GM12878 (cell line): ENCODE results near the gene OR5AR1. TPM values are rescaled to one million over a fixed set of nuclear protein-coding genes. Genes with fewer than 3 reads are reported as not detected.

ENCODE experiments used
- BRCA1 ChIP-seq: IDR thresholded peaks from 2 replicates; pipeline ENCODE4 v1.6.1; 2011; ENCODE audit warnings: low read depth, low read length, improper control_type of control experiment
- EP300 ChIP-seq, 2 experiments: fragments of 150-350 bp in 1 of 2; IDR thresholded peaks; 2 replicates each; pipeline ENCODE4 v1.6.1; 2011 to 2012; ENCODE audit warnings: low read depth in 2 of 2, low read length in 2 of 2, borderline replicate concordance in 1 of 2, improper control_type of control experiment in 1 of 2, inconsistent platforms in 1 of 2; ENCODE audit not compliant: control insufficient read depth in 1 of 2
- FOS ChIP-seq: IDR thresholded peaks from 3 replicates; pipeline ENCODE4 v1.6.1; 2011; ENCODE audit warnings: borderline replicate concordance; ENCODE audit not compliant: insufficient read length; ENCODE audit errors: extremely low read depth
- HDGF ChIP-seq: fragments of 450-650 bp; IDR thresholded peaks from 2 replicates; pipeline ENCODE4 v1.6.1; 2016; ENCODE audit warnings: antibody characterized with exemption
- IKZF1 ChIP-seq: fragments of 450-650 bp; conservative IDR thresholded peaks from 2 replicates; pipeline ENCODE4 v1.6.1; 2017; ENCODE audit warnings: antibody characterized with exemption, mild to moderate bottlenecking
- JUND ChIP-seq: IDR thresholded peaks from 2 replicates; pipeline ENCODE4 v1.6.1; 2012; ENCODE audit warnings: low read depth, mild to moderate bottlenecking, low read length, improper control_type of control experiment, moderate library complexity
- NFXL1 ChIP-seq: fragments of 450-650 bp; IDR thresholded peaks from 2 replicates; pipeline ENCODE4 v1.6.1; 2017; ENCODE audit warnings: antibody characterized with exemption, mild to moderate bottlenecking, borderline replicate concordance
- NFYA ChIP-seq: IDR thresholded peaks from 2 replicates; pipeline ENCODE4 v1.6.1; 2011; ENCODE audit warnings: low read depth, mild to moderate bottlenecking, low read length, improper control_type of control experiment, borderline replicate concordance
- PML ChIP-seq: IDR thresholded peaks from 2 replicates; pipeline ENCODE4 v1.6.1; 2012; ENCODE audit warnings: low read length, inconsistent platforms
- PRDM15 ChIP-seq: fragments of 450-650 bp; formaldehyde crosslinking; IDR thresholded peaks from 2 replicates; pipeline ENCODE4 v1.4.0; 2020; ENCODE audit warnings: mild to moderate bottlenecking, moderate library complexity
- RFX5 ChIP-seq: IDR thresholded peaks from 2 replicates; pipeline ENCODE4 v1.6.1; 2011; ENCODE audit warnings: low read depth, low read length, improper control_type of control experiment
- SREBF1 ChIP-seq: IDR thresholded peaks from 2 replicates; pipeline ENCODE4 v1.6.1; 2012; ENCODE audit warnings: mild to moderate bottlenecking, low read length
- SRF ChIP-seq, 2 experiments: IDR thresholded peaks; 2 replicates each; pipeline ENCODE4 v1.6.1; 2011; ENCODE audit warnings: low read depth in 2 of 2, low read length in 2 of 2, mild to moderate bottlenecking in 1 of 2, moderate library complexity in 1 of 2
- SUPT20H ChIP-seq: IDR thresholded peaks from 2 replicates; pipeline ENCODE4 v1.6.1; 2011; ENCODE audit warnings: low read depth, mild to moderate bottlenecking, low read length, moderate library complexity, borderline replicate concordance; ENCODE audit not compliant: control insufficient read depth
- TCF7 ChIP-seq: IDR thresholded peaks from 2 replicates; pipeline ENCODE4 v1.6.1; 2014; ENCODE audit warnings: antibody characterized with exemption, borderline replicate concordance
- ZBTB4 ChIP-seq: fragments of 450-650 bp; formaldehyde crosslinking; IDR thresholded peaks from 2 replicates; pipeline ENCODE4 v1.4.0; 2022; ENCODE audit warnings: mild to moderate bottlenecking, moderate library complexity
- ZNF217 ChIP-seq: fragments of 450-650 bp; IDR thresholded peaks from 2 replicates; pipeline ENCODE4 v1.6.1; 2017; ENCODE audit warnings: antibody characterized with exemption, mild to moderate bottlenecking
- ZZZ3 ChIP-seq: IDR thresholded peaks from 2 replicates; pipeline ENCODE4 v1.6.1; 2011; ENCODE audit warnings: low read depth; ENCODE audit not compliant: control insufficient read depth, insufficient read length
- polyA plus RNA-seq, 11 experiments: library from polyadenylated mRNA; depleted of rRNA in 4 of 11; unstranded in 6 of 11; stranded (reverse) in 5 of 11; fragments of >200 nt; fragmentation: Nextera tagmentation in 4 of 11; fragmentation: Illumina TruSeq in 1 of 11; extraction: Ambion mirVana in 4 of 11; extraction: Trizol in 1 of 11; gene quantifications; 1 replicate in 1 of 11; 2 replicates in 10 of 11; pipeline versions ENCODE4 v1.2.1 to v1.2.3, GENCODE V29; 2011 to 2016; ENCODE audit warnings: inconsistent platforms in 2 of 11, missing spikeins in 2 of 11, low read depth in 1 of 11
- total RNA-seq, 4 experiments: library from RNA; depleted of rRNA in 3 of 4; stranded (reverse); fragments of >200 nt in 3 of 4; fragmentation: Illumina TruSeq in 1 of 4; extraction: Trizol in 1 of 4; gene quantifications; 2 replicates each; pipeline versions ENCODE4 v1.2.1 to v1.2.3, GENCODE V29; 2013 to 2021
- TF ChIP-seq, protein P1 (sequence below): IDR thresholded peaks from 2 replicates; pipeline ENCODE4 v1.6.1; 2012; ENCODE audit warnings: low read depth, low read length, improper control_type of control experiment
- TF ChIP-seq, protein P2 (sequence below): fragments of 450-650 bp; IDR thresholded peaks from 2 replicates; pipeline ENCODE4 v1.6.1; 2017; ENCODE audit warnings: borderline replicate concordance
- TF ChIP-seq, protein P3 (sequence below): IDR thresholded peaks from 2 replicates; pipeline ENCODE4 v1.6.1; 2012; ENCODE audit warnings: low read depth, low read length, improper control_type of control experiment

Gene OR5AR1
- total and polyA plus RNA-seq, 10 of the 15 experiments (the other 5 are each of a cell fraction or from before 2014, with no cell fraction given) = not detected

DNA sequence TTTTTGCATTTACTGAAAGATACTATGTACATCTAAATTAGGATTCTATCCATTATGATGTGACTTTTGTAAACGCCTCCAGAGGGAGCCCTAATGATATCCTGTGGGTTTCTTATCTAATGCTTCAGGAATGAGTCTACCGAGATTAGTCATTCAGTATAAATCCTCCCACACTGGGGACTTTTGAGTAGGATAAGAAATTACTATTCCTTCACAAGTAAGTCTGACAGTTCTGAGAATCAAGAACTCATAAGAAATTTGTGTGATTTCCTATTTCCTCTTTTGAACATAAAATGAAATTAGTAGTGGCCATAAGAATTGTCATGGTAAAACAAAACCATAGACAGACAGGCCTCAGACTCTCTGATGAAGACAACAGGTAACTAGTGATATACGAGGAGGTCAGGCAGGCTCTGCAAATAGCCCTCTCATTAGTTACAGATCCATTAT lies 38.8 kb upstream of the OR5AR1 start (continued):
- TF ChIP-seq NFXL1 = no peak
- TF ChIP-seq FOS = no peak
- TF ChIP-seq RFX5 = no peak
- no peak for TF ChIP-seq HDGF
- no peak for TF ChIP-seq ZNF217
- no peak for TF ChIP-seq BRCA1
- TF ChIP-seq, protein P1, sequence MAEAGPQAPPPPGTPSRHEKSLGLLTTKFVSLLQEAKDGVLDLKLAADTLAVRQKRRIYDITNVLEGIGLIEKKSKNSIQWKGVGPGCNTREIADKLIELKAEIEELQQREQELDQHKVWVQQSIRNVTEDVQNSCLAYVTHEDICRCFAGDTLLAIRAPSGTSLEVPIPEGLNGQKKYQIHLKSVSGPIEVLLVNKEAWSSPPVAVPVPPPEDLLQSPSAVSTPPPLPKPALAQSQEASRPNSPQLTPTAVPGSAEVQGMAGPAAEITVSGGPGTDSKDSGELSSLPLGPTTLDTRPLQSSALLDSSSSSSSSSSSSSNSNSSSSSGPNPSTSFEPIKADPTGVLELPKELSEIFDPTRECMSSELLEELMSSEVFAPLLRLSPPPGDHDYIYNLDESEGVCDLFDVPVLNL = no peak
- TF ChIP-seq SREBF1 = no peak
- TF ChIP-seq ZBTB4 (CRISPR knock-in tag) = no peak
- peak in 1 of 2 experiments; percentile 82; a peak in 3 of 4 replicates for TF ChIP-seq EP300 (IDR thresholded peaks at IDR 0.05; ENCODE audit: borderline replicate concordance in 1 of 2, control insufficient read depth in 1 of 2, low read depth in 2 of 2, low read length in 2 of 2)
- TF ChIP-seq, protein P2, sequence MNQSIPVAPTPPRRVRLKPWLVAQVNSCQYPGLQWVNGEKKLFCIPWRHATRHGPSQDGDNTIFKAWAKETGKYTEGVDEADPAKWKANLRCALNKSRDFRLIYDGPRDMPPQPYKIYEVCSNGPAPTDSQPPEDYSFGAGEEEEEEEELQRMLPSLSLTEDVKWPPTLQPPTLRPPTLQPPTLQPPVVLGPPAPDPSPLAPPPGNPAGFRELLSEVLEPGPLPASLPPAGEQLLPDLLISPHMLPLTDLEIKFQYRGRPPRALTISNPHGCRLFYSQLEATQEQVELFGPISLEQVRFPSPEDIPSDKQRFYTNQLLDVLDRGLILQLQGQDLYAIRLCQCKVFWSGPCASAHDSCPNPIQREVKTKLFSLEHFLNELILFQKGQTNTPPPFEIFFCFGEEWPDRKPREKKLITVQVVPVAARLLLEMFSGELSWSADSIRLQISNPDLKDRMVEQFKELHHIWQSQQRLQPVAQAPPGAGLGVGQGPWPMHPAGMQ = no peak
- TF ChIP-seq JUND = peak; percentile 43; the same call in 1 of the 2 replicates
- TF ChIP-seq NFYA = no peak
- TF ChIP-seq, protein P3, sequence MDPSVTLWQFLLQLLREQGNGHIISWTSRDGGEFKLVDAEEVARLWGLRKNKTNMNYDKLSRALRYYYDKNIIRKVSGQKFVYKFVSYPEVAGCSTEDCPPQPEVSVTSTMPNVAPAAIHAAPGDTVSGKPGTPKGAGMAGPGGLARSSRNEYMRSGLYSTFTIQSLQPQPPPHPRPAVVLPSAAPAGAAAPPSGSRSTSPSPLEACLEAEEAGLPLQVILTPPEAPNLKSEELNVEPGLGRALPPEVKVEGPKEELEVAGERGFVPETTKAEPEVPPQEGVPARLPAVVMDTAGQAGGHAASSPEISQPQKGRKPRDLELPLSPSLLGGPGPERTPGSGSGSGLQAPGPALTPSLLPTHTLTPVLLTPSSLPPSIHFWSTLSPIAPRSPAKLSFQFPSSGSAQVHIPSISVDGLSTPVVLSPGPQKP = no peak
- no peak for TF ChIP-seq SUPT20H
- TF ChIP-seq PML = no peak
- no peak for TF ChIP-seq SRF (IDR thresholded peaks at IDR 0.05; ENCODE audit: low read depth in 2 of 2, low read length in 2 of 2)
- TF ChIP-seq IKZF1 = peak; percentile 77
- TF ChIP-seq ZZZ3 = no peak
- no peak for TF ChIP-seq TCF7
- TF ChIP-seq PRDM15 (CRISPR knock-in tag) = no peak
